Measurements from ENCODE around the gene HCFC1.

Gene HCFC1

DNA sequence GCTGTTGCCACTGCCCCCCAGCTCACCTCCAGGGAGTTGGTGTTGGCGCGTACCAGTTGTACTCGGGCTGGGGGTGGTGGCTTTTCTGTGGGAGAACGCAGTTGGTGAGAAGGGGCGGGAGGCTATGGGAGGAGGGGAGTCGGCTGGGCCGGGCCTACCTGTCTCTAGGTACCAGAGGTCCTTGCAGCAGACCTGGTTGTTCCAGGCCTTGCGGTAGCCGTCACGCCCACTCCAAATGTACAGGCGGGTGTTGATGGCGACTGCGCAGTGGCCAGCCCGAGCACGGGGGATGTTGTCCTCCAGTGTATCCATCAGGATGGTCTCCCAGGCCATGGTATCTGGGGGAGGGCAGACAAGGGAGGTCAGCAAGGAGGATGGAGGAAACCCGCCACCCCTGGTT, 11.5 kb downstream of the HCFC1 start:
- no peak for DNase-seq (ENCODE audit: insufficient read length, low spot score)
- FAIRE-seq: no peak

DNA sequence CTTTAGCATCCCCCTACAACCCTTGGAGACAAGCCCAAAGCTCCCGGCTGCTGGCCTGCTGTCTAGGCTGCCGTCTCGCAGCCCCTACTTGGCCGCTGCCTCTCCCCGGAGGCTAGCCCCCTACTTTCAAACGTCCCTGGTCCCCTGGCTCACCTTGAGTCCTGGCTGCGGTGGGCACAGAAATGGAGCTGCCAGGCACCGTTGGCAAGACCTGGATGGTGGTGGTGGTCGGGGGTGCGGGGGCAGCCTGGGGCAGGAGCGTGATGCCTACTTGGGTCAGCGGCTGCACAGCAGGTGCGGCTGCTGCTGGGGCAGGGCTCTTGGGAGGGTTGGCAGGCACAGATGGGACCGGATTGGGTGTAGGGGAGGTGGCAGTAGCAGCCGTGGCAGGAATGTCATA, 12.0 kb downstream of the HCFC1 start:
- no peak for DNase-seq (ENCODE audit: insufficient read length, low spot score)
- no peak for FAIRE-seq

- FAIRE-seq (no peak), DNase-seq (ENCODE audit: insufficient read length, low spot score) (no peak)
These were observed 13.0 kb downstream of the HCFC1 start for GRCh38 chrX:153958605-153959004.

- no peak for DNase-seq (ENCODE audit: insufficient read length, low spot score)
- no peak for FAIRE-seq
These were observed 14.4 kb downstream of the HCFC1 start for GRCh38 chrX:153957224-153957623.

GRCh38 chrX:153956044-153956907, 15.3 kb downstream of the HCFC1 start:
- FAIRE-seq (no peak), DNase-seq (ENCODE audit: insufficient read length, low spot score) (no peak)

DNA sequence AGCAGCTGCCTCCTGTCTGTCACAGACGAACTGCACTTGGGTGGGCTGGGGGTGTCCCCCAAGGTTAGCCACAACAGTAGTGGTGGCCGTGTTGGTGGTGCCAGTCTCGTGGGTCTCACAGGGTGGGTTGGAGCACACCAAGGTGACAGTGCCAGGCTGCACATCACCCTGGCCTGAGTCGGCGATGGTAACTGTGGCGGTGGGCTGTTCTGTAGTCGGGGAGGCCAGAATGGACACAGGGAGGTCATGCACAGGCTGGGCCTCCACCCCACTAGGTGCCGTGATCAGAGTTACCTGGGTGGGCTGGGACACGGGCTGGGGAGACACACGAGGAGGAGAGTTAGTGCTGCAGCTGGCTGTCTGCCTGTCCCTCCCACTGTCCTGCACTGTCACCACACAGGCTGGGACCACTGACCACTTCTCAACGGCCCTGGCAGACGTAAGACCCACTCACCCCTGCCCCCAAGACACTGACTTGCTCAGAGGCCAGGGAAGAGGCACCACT, 16.3 kb downstream of the HCFC1 start:
- FAIRE-seq (no peak), DNase-seq (ENCODE audit: insufficient read length, low spot score) (no peak)

GRCh38 chrX:153954558-153955227, 16.9 kb downstream of the HCFC1 start:
- FAIRE-seq: no peak

DNA sequence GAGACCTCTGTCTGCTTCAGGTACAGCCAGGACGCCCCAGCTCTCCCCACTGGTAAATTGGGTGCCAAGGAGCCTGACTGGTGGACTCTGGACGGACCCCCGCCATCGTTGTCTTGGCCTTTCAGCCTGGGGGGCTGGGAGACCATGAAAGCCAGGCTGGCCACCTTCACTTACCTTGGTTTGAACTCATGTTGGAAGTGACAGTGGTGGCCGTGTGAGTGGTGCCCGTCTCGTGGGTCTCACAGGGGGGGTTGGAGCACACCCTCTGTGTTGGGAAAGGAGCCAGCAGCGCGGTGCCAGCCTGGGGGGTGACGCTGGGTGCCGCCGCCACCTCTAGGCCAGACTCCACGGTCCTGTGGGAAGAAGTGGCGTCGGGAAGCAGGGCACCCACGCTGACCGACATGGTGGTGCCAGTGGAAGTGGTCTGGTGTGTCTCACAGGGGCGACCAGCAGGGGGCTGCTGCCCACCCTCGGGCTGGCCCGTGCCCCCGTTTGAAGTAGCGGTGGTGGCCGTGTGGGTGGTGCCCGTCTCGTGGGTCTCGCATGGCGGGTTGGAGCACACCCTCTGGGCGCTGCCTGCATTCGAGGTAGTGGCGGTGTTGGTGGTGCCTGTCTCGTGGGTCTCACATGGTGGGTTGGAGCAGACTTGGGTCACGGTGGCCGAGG, 17.6 kb downstream of the HCFC1 start:
- FAIRE-seq (no peak), DNase-seq (ENCODE audit: insufficient read length, low spot score) (no peak)

More at GRCh38 chrX:153954558-153955227, 16.9 kb downstream of the HCFC1 start:
- no peak for DNase-seq (ENCODE audit: insufficient read length, low spot score)

GRCh38 chrX:153953342-153953830, 18.2 kb downstream of the HCFC1 start:
- DNase-seq (ENCODE audit: insufficient read length, low spot score): peak; percentile 35
- FAIRE-seq: no peak

DNA sequence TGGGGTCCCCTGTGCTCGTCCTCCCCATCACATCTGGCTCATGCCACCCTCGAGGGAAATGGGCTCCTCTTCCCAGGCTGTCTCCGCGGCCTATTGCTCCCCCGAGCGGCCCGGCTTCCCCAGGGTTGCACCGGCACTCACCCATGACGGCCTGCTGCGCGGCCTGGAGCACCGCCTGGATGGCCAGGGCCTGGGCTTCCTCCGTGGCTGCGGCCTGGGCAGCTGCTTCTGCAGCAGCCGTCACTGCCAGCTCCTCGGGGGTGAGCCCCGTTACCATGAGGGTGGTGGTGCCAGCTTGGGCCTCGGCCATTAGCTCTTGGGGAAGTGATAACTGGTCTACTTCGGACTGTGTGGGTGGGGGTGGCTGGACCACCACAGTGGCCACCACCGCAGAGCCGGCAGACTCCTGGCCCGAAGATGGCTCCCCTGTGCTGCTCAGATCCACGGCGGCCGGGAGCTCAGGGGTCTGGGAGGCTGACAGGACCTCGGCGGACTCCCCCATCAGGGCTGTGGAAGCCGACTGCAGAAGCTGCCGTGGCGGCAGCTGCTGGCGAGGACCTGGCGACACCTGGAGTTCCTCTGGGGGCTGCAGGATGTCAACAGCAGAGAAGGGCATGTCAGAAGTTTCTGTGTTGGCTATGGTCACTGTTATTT, 19.1 kb downstream of the HCFC1 start:
- FAIRE-seq (no peak), DNase-seq (ENCODE audit: insufficient read length, low spot score) (no peak)

DNA sequence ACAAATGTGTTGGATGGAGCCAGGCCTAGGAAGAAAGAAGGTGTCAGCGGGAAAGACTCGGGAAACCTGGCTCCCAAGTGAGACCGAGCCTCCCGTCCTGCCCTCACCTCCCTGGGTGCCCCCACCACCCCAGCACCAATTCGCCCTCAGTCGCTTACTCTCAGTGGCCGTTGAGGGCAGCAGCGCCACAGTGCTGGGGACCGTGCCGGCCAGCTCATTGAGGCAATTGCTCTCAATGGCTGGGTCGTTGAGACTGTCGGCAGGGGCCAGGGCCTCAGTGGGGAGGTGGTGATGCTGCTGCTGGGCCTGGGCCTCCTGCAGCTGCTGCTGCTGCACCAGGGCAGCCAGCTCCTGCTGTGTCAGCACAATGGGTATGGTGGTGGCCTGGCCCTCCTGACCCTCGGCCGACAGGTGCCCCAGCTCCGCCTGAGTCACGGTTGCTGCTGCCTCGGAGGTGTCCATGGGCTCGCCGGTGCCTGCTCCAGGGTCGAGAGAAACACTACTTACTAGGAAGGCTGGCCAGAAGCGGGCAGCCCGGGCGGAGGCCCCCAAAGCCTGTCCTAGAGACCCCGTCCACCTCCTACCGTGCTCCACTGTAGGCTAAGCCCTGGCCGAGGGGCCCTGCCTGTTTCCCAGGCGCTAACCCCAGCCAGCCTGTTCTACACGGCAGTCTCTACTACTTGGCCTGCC, 19.8 kb downstream of the HCFC1 start:
- FAIRE-seq (no peak), DNase-seq (ENCODE audit: insufficient read length, low spot score) (no peak)

DNA sequence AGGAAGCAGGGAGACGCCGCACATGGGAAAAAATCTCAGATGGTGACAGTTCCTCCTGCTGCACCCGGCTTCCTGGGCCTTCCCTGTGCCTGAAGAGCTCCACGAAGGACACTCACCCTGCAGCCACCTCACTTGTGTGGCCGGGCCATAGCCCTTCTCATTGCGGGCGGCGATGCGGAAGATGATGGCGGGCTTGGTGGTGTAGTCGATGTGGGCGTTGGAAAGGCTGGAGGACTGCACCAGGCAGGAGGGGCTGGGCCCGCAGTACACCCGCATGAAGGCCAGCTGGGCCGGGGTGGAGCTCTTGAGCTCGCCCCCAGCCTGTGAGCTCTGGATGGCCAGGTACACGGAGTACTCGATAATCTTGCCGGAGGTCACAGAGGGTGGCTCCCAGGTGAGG, 21.5 kb downstream of the HCFC1 start:
- FAIRE-seq: no peak
- DNase-seq (ENCODE audit: insufficient read length, low spot score): no peak

DNA sequence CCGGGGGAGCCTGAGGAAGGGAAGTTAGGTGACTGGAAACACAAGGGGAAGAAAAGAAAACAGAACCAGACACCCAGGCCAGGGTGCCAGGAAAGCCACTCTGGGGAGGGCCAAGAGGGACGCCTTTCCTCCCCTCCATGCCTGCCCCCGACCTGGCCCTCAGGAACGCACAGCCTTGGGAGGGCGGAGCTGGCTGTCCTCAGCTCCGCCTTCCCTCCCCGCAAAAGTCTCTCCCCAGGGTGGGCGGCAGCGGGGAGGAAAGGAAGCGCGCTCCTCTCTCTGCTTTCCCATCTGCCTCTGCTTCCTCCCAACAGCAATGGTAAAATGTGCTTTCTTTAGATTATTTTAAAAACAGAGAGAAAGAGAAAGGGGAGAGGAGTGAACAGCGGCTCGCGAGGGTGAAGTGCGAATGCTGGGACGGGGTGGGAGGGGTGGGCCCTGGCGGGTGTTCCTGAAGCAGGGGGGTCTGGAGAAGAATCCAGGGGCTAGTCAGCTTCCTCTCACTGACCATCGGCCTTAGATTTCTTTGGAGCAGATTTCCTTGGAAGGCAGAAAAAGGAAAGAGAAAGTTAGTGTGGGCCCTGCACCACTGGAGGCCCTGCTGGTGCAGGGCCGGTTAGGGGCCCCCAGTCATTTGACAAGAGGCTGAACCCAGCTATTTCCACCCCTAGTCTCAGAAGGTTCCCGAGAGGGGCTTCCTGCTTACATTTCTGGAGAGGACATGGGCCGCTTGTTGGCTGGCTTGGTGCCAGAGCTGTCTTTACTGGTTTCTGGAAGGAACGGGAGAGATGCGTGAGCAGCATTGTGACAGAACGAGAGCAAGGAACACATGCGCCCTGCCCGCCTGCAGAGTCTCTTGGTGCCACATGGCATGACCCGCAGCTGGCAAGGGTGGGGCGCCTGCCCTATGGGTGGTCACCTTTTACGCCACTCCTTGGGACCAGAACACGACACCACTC, 22.5 kb downstream of the HCFC1 start:
- no peak for DNase-seq (ENCODE audit: insufficient read length, low spot score)
- FAIRE-seq: no peak

GRCh38 chrX:153948002-153948466, 23.6 kb downstream of the HCFC1 start:
- DNase-seq (ENCODE audit: insufficient read length, low spot score): no peak
- no peak for FAIRE-seq

DNA sequence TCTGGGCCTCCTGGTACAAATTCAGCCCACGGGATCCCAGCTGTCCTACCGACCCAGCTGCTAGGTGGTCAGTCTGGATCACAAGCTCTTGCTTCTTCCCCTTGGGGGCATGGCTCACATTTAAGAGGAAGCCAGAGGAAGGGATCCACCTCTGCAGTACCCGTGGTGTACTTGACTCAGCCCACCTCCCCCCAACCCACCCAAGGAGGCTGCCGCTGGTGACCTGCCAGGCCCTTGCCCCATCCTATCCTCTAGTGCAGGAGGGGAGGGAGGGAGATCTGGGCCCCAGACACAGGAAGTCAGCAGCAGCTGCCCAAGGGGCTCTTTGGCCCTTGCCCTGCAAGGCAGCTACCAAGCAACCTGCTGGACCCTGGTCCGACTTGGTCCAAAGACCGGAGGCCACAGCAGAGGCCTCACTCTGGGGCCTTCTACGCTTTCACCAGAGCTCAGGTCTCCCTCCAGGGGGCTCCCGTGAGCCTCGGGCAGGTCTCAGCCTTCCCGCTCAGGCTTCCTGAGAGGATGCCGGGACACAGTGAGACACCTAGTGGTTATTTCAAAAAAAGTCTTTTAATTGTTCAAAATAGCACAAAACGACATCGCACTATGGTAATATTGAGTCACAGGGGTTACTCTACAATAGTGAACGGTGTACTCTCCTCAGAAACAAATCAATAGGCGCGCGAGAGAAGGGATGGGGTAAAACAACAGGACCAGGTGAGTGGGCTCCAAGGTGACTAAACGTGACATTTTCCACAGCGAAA, 24.4 kb downstream of the HCFC1 start:
- peak; percentile 67 for DNase-seq (ENCODE audit: insufficient read length, low spot score)
- no peak for FAIRE-seq

DNA sequence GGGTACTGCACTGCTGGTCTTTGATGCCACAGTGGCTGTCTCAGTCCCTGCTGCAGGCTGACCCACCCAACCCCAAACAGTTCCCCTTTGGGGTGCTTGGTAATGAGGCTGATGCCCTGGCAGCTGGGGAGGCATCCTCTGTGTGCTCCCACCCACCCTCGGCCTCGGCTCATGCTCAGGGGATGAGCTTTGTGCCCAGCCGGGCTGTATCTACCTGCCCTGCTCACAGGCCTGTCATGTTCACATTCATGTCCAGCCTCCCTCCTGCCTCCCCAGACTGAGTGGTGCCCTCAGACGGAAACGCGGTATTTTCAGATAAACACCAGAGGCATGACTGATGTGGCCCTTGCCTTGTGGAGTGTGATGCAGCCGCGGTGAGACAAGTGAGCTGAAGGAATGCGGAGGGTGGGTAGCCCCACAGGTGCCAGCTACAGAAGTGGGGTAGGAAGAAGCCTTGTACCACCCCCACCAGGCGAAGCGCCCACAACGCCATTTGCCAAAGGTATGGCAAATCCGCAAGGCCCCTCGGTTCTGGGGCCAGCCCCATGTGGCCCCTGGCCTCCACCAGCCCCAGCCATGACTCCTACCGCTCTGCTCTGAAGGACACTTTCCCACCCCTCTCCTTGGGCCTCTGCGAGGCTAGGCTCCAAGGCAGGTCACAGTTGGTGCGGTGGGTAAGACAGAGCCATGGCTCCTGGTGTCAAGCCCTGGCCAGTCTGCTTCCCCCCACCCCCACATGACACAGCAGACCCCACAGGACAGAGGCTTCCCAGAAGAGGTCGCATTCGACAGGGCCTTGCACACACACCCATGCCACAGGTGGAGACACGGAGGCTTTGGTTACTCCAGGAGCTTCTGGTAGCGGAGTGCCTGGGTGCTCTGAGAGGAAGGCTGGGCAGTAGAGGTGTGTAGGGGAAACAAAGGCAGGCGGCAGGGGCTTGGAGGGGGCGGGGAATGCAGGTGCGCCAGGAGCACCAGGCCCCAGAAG, 25.4 kb downstream of the HCFC1 start:
- FAIRE-seq (no peak), DNase-seq (ENCODE audit: insufficient read length, low spot score) (no peak)

DNA sequence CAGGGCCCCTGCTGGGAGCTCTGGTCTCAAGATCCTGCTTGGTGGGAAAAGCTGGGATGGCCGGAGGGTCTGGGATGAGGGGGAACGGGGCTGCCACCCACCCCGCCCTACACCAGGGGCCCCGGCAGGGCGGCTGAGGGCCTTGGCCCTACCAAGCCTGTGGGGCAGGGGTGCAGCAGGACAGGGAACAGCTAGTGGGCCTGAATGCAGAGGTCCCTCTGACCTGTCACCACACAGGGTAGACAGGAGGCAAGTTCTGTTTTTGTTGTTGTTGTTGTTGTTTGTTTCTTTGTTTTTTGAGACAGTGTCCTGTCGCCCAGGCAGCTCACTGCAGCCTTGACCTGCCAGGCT, 26.8 kb downstream of the HCFC1 start:
- FAIRE-seq (no peak), DNase-seq (ENCODE audit: insufficient read length, low spot score) (no peak)
